EL (cell line): ENCODE measurements around the gene NEBL.

Source experiments
- DNase-seq: peaks from one replicate; pipeline ENCODE4 v3.0.0-alpha.2; 2016

NEBL gene

DNA sequence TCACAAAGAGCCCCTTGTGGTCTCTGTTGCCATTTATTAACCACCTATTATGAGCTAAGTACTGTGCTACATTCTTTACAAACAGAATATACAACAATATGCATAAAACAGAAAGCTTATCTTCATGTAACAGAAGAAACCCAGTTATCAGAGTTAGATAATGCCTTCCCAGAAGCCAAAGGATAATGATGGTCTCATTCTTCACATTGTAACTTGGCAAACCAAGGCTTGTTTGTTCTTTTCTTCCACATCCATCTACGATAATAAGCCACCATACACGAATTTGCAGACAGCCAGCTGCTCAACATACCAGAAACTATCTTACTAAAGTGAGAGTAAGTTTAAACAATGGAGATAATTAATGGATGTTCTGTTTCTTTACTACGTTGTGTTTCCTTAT lies 127.6 kb downstream of the NEBL start:
- DNase-seq: no peak

DNA sequence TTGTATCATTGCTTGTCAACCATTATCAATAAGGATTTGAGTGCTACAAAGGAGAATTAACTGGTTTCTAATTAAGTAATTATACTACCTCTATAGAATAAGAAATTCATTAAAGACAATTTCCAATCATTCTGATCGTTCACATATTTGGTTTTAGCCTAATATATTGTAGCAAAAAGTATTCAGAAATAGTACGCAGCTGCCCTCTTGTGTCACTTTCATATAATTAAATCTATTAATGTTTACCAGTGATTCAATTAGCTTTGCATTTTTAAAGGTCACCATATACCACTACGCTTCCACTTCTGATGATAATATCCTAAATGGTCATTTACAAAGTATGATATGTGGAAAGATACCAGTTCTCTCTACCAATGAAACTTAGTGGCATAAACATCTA lies 128.3 kb downstream of the NEBL start:
- no peak for DNase-seq

DNA sequence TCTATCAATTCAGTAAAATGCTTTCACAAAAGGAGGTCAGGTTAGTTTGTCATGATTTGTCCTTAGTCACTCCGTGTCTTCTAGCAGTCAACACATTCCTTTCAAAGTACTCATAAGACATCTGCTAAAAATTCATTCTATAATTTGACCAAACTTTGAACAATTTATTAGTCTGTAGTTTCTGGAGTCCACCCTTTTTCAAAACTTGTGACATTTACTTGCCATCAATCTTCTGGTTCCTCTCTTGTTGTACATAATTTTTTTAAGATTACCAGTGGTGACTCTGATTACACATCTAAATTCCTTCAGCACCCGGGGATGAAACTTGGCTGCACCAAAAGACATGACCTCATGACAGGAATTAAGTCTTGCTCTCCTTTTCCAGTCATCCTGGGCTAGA lies 130.1 kb downstream of the NEBL start:
- no peak for DNase-seq

DNA sequence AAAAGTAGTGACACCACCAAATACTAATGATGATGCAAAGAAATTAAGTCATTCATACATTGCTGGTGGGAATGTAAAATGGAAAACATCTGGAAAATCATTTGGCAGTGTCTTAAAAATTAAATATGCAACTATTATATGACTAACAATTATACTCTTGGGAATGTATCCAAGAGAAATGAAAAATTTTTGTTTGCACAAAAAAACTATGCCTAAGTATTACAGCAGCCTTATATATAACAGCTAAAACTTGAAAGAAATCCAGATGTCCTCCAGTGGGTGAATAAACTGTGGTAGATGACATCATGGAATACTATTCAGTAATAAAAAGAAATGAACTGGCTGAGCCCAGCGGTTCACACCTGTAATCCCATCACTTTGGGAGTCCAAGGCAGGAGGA lies 132.0 kb downstream of the NEBL start:
- DNase-seq: no peak

DNA sequence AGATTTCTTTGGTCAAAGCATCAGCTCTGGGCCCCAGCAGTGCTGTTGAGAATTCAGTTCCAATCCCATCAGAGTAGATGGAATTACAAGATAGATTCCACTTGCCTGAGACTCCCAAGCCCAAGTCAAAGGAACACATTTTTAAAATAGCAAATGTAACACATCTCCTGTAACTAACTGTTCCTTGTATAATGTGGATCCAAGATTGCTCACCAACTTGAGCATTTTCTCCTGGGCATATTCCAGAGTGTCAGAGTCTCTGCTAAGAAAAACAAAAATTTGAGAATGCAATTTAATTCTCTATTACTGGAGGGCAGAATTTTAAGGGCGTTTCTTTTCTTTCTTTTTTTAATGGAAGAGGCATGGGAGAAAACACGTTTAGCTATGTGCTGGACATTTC lies 136.7 kb downstream of the NEBL start:
- no peak for DNase-seq

DNA sequence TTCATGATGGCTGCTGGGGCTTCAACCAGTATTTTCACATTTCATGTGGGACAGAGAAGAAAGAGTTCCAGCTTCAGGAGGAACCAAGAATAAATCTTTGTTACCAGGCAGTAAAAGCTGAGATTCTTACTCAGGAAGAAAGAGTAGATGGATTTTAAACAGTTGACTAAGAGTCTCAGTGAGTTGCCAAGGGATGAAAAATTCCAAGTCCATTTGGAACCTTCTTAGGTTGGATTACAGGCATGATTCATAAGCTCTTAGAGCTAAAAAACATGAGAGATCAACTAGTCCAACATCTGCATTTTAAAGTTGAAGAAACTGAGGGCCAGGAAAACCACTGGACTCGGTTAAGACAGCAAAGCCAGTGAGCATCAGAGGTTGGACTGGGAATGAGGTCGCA lies 148.6 kb downstream of the NEBL start:
- no peak for DNase-seq

DNA sequence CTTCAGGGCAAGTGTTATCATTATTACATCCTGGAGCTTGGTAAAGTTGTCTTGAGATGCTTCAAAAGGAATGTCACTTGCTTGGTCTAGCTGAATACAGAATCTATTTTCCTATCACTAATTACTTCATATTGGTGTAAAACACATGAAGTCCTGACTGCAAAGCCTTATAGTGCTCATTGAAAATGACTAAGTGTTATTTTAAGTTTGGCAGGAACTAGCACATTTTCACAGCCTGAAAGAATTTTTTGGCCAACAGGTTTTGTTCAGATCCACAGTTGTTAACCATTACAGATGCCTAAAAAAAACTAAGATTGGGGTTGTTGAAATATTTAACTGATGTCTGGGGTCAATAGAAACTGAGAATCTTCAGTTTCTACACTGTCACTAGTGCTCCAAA lies 149.3 kb downstream of the NEBL start:
- DNase-seq: no peak

DNA sequence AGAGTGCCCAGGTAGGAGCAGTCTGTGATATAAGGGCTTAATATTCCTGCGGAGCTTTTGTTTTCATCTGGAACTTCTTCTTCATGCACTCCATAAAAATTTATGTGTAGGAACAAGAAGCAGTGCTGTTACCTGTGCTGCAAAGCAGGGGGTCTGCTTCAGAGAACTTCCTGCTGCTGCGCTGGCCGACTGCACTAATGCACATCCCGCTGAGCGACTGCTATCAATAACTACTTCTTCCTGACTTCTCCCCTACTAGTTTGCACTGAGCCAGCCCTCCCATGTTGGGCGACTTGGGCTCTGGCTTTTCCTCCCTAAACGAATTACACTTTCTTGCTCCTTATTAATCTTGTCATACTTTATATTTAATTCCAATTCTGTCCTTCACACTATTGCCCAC lies 150.3 kb downstream of the NEBL start:
- no peak for DNase-seq

DNA sequence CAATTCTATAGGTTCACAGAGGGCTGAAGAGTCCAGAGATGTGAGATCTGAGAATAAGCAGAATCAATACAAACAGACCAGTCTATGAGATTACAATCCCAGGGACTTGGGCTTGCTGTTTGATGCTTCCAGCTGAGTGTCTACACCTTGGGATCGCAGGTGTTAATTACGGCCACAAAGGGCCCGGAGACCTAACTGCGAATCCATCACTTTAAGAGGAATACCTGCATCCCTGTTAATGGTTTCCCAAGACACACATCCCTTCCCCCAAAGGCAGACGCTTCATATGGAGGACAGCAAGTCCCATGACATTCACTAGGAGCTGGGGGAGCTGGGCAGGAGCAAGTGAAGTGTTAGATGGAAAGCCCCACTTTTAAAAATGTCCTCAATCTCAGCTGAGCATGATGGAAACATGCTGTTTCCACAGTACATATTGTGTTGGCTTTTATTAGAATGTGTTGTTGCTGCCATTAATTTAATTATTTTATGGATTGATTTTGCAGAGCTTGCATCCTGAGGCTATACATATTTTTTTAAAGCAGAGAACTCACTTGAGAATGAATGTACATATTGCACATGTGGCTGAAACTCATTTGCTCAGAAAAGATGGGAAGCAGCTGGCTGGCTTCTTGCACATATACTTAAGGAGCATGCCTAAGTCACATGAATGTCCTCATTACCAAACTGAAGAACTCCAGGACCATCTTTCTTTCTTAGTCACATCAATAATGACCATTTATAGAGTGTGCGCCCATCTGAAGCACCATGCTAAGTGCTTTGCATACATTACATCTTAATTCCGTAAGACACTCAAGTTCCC lies 151.3 kb downstream of the NEBL start:
- no peak for DNase-seq

DNA sequence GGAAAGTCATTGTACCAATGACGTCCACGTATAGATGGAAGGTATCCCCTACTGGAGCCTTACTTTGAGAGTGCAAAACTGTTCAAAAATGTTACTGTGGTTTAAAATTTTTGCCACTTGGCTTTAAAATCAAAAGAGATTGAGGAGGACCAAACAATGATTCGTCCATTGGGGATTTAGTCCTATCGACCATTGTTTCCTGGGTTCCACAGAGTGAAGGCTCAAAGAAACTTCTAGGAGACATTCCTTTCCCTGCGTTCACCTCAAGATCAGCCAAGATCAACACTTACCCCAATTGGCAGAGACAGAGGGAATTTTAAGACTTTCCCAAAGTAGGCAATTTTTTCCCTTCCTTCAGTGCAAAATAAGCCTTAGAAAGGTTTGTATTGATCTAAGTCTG lies 152.3 kb downstream of the NEBL start:
- DNase-seq: no peak

DNA sequence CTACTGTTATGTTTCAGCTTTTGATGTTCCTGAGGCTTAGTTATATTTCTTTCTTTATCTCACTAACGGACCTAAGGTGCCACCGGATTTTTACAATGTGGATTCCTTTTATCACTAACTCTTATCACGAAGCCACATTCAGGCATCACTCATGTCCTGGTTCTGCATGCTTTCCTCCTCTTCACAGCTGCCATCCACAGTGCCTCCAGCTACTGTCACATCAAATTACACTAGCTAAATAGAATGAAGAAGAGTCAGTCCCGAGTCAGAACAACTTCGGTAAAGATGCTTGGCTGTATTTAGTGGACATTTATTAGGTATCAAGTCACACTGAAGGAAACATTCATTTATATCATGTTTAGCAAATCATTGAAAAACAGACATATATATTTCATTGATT lies 153.2 kb downstream of the NEBL start:
- no peak for DNase-seq

DNA sequence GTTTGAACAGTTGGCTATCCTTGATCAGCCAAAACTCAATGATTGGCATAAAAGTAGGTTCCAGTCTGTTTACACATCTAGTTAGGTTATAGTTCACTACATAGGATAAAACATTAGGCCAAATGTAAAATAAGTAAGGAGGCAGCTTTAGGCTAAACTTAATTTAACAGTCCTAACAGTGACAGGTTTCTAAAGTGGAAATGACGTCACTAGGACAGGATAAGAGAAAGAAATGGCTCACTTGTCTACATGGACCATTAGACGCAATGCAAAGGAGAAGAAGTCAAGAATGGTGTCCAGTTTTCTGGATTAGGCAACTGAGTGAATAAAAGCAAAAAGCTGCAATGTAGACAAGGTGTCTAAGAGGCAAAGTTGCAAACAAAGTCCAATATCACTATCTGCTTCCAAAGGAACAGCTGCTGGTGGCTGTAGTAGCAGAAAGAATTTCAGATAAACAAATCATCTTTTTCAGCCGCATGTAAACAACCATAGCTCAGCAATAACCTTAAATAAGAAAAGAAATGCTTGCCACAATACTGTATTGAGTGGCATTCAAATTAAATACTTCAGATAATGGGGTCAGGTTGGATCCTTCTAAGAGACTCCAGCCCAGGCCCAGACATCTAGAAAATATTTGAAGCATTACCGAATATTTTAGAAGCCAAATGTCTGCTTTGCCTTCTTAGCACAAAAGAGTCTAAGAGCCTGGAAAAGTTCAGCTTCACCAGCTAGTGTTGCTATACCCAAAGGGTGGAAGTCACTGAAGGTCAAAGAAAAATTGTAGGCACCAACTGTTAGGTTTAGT lies 154.2 kb downstream of the NEBL start:
- DNase-seq: no peak

DNA sequence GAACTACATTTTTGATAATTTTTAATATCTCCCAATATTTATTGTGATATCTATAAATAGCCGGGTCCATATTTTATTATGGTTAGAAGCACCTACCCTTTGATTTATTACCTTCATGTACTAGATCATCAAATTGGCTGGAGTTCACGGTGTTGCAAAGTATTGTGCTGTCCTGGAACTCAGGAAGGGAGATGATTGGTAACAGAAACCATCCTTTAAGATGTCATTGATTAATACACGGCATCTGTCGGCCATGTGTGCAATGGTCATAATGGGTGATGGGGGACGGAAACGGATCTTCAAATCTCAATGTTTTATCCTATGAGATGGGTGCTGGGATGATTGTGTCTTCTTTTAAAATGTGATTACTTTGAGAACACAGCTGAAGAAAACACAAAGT lies 157.0 kb downstream of the NEBL start:
- no peak for DNase-seq

DNA sequence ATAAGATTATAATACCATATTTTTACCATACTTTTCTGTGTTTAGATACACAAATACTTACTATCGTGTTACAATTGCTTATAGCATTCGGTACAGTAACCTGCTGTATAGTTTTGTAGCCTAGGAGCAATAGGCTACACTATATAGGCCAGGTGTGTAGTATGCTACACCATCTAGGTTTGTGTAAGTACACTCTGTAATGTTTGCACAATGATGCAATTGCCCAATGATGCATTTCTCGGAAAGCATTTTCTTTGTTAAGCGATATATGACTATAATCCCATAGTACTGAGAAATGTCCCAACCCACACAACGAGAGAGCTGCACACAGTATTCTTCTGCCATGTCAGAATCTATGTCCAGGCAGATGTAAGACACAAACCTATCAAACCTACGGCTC lies 160.0 kb downstream of the NEBL start:
- DNase-seq: no peak
